K562 (cell line): ENCODE data around the gene STK25. TPM values are rescaled to one million over a fixed set of nuclear protein-coding genes. Genes with fewer than 3 reads are reported as not detected.

ENCODE experiments used
- ATAC-seq: fragments of 200-7000 bp; cut with Tn5 transposase; 3 replicates; pipeline ENCODE4 v1.9.1; 2020; ENCODE audit warnings: moderate library complexity
- BruUV-seq: library from RNA; stranded (reverse); fragments of 400-500 nt; replicated peaks from 2 replicates; lab custom pipeline; 2021; lab: Mats Ljungman, UMichigan
- CTCF ChIA-PET: fragments of 300-600 bp; formaldehyde crosslinking; extraction: SDS; loops from one replicate; lab custom pipeline; 2021; ENCODE audit warnings: low intra/inter-chr PET ratio; lab: Yijun Ruan, JAX
- POLR2A ChIA-PET: fragments of 300-600, 350-650 bp; sonication (Branson Sonifier 250); formaldehyde crosslinking; extraction: SDS; loops from one replicate; lab custom pipeline; 2021; ENCODE audit warnings: antibody characterized with exemption, inconsistent platforms; lab: Yijun Ruan, JAX
- DNase-seq, 4 experiments: peaks; one replicate each; pipeline versions ENCODE4 v3.0.0 to v3.0.0-alpha.2; 2011 to 2018; ENCODE audit warnings: low spot score in 3 of 4, mixed read lengths in 3 of 4; ENCODE audit errors: extremely low read depth in 1 of 4
- FAIRE-seq: peaks from 2 replicates; lab custom pipeline; 2011; peaks lifted over from hg19 to GRCh38; lab: Jason Lieb, UNC
- H2AFZ ChIP-seq: 2 replicates; pipeline ENCODE4 v1.6.0; 2011; ENCODE audit warnings: low read depth, low read length, control low read depth, inconsistent platforms
- H3K27ac ChIP-seq: fragments of 200-600 bp; 3 replicates; pipeline ENCODE4 v1.8.0; 2011; ENCODE audit warnings: low read depth, mild to moderate bottlenecking, control low read depth, inconsistent platforms, low read length, moderate library complexity, mixed read lengths; ENCODE audit errors: extremely low read depth
- H3K27me3 ChIP-seq, 2 experiments: fragments of 300-600 bp in 1 of 2; 2 replicates in 1 of 2; 3 replicates in 1 of 2; pipeline versions ENCODE4 v1.6.0 to v1.8.0; 2011; ENCODE audit warnings: inconsistent platforms in 2 of 2, low read length in 2 of 2, mild to moderate bottlenecking in 1 of 2, mixed read lengths in 1 of 2, moderate library complexity in 1 of 2; ENCODE audit not compliant: control insufficient read depth in 2 of 2, insufficient read depth in 2 of 2
- H3K36me3 ChIP-seq: fragments of 300-600 bp; 3 replicates; pipeline ENCODE4 v1.8.0; 2011; ENCODE audit warnings: mild to moderate bottlenecking, low read length, inconsistent platforms; ENCODE audit not compliant: control insufficient read depth, insufficient read depth
- H3K4me1 ChIP-seq, 2 experiments: fragments of 200-600 bp in 1 of 2; replicated peaks in 1 of 2; 2 replicates in 1 of 2; 3 replicates in 1 of 2; pipeline versions ENCODE4 v1.5.1 to v1.8.0; 2011; ENCODE audit warnings: inconsistent platforms in 2 of 2, low read length in 2 of 2, mild to moderate bottlenecking in 1 of 2, mixed read lengths in 1 of 2, moderate library complexity in 1 of 2; ENCODE audit not compliant: control insufficient read depth in 2 of 2, insufficient read depth in 2 of 2
- H3K4me2 ChIP-seq: 2 replicates; pipeline ENCODE4 v1.6.1; 2011; ENCODE audit warnings: low read length, control low read depth, inconsistent platforms, mixed read lengths; ENCODE audit not compliant: insufficient read depth
- H3K4me3 ChIP-seq: fragments of 200-600 bp; sonication (generic), shearing (Covaris generic); 2 replicates; pipeline ENCODE4 v1.5.1; 2016; ENCODE audit warnings: control low read depth, inconsistent platforms
- H3K79me2 ChIP-seq: fragments of 200-600 bp; 3 replicates; pipeline ENCODE4 v1.8.0; 2011; ENCODE audit warnings: low read length, inconsistent platforms; ENCODE audit not compliant: control insufficient read depth, insufficient read depth
- H3K9ac ChIP-seq, 2 experiments: 2 replicates each; pipeline versions ENCODE4 v1.6.0 to v1.6.1; 2011; ENCODE audit warnings: low read depth in 2 of 2, low read length in 2 of 2, control low read depth in 1 of 2, inconsistent platforms in 1 of 2, mild to moderate bottlenecking in 1 of 2, mixed read lengths in 1 of 2; ENCODE audit not compliant: insufficient read depth in 1 of 2
- H3K9me1 ChIP-seq: one replicate; pipeline ENCODE4 v1.6.0; 2011; ENCODE audit warnings: inconsistent platforms, mild to moderate bottlenecking, low read length, moderate library complexity; ENCODE audit not compliant: control insufficient read depth, insufficient read depth
- H3K9me3 ChIP-seq: replicated peaks from 2 replicates; pipeline ENCODE4 v1.5.1; 2011; ENCODE audit warnings: low read depth, low read length, inconsistent platforms; ENCODE audit not compliant: control insufficient read depth, insufficient read depth
- H4K20me1 ChIP-seq: replicated peaks from 2 replicates; pipeline ENCODE4 v1.6.1; 2011; ENCODE audit warnings: low read length, inconsistent platforms, mixed read lengths; ENCODE audit not compliant: control insufficient read depth, insufficient read depth
- CAMTA2 ChIP-seq: fragments of 250-450 bp; sonication (Bioruptor Pico); conservative IDR thresholded peaks from 2 replicates; pipeline ENCODE4 v1.5.1; 2022
- CBFA2T3 ChIP-seq: fragments of 450-650 bp; IDR thresholded peaks from 2 replicates; pipeline ENCODE4 v1.6.1; 2017
- FOXJ2 ChIP-seq: fragments of 200-800 bp; sonication (Bioruptor generic); IDR thresholded peaks from 2 replicates; pipeline ENCODE4 v1.6.1; 2016; ENCODE audit warnings: missing genetic modification characterization, missing compliant biosample characterization
- GABPA ChIP-seq: fragments of 200-800 bp; sonication (Bioruptor generic); conservative IDR thresholded peaks from 2 replicates; pipeline ENCODE4 v1.6.1; 2016; ENCODE audit warnings: low read depth, missing genetic modification characterization, missing compliant biosample characterization
- GTF2F1 ChIP-seq: IDR thresholded peaks from 2 replicates; pipeline ENCODE4 v1.6.1; 2011; ENCODE audit warnings: low read depth, low read length, improper control_type of control experiment
- HLTF ChIP-seq: fragments of 450-650 bp; IDR thresholded peaks from 2 replicates; pipeline ENCODE4 v1.6.1; 2016
- NFATC3 ChIP-seq: fragments of 450-650 bp; IDR thresholded peaks from 2 replicates; pipeline ENCODE4 v1.6.1; 2017; ENCODE audit warnings: mild to moderate bottlenecking
- NFIX ChIP-seq: fragments of 250-450 bp; sonication (Bioruptor Pico); IDR thresholded peaks from 2 replicates; pipeline ENCODE4 v1.4.0; 2020; ENCODE audit warnings: low read depth, mild to moderate bottlenecking, moderate library complexity
- NR2C2 ChIP-seq, 2 experiments: fragments of 200-800 bp in 1 of 2; sonication (Bioruptor generic) in 1 of 2; sonication (generic) in 1 of 2; formaldehyde crosslinking in 1 of 2; IDR thresholded peaks; 2 replicates each; pipeline versions ENCODE4 v1.6.1 to v1.8.0; 2016 to 2022; ENCODE audit warnings: mild to moderate bottlenecking in 1 of 2, missing compliant biosample characterization in 1 of 2, missing genetic modification characterization in 1 of 2, missing genetic modification reagents in 1 of 2
- POLR3G ChIP-seq: IDR thresholded peaks from 2 replicates; pipeline ENCODE4 v1.6.1; 2011; ENCODE audit not compliant: insufficient read length, insufficient replicate concordance; ENCODE audit errors: extremely low read depth
- SMAD3 ChIP-seq: fragments of 450-650 bp; formaldehyde crosslinking; conservative IDR thresholded peaks from 2 replicates; pipeline ENCODE4 v1.4.0; 2020; ENCODE audit warnings: mild to moderate bottlenecking
- SOX6 ChIP-seq: fragments of 450-650 bp; IDR thresholded peaks from 2 replicates; pipeline ENCODE4 v1.6.1; 2014; ENCODE audit warnings: mild to moderate bottlenecking
- STAG1 ChIP-seq: sonication (generic); formaldehyde crosslinking; IDR thresholded peaks from 2 replicates; pipeline ENCODE4 v1.5.0; 2020; ENCODE audit warnings: missing genetic modification reagents, borderline replicate concordance
- TAF15 ChIP-seq: fragments of 200-400 bp; formaldehyde crosslinking; IDR thresholded peaks from 2 replicates; pipeline ENCODE4 v1.6.1; 2017; ENCODE audit warnings: mild to moderate bottlenecking, low read depth, low read length, moderate library complexity
- ZKSCAN8 ChIP-seq: fragments of 200-800 bp; sonication (Bioruptor generic); IDR thresholded peaks from 2 replicates; pipeline ENCODE4 v1.6.1; 2016; ENCODE audit warnings: missing genetic modification characterization, missing compliant biosample characterization
- ZNF561 ChIP-seq: fragments of 450-650 bp; formaldehyde crosslinking; conservative IDR thresholded peaks from 2 replicates; pipeline ENCODE4 v1.4.0; 2020; ENCODE audit warnings: mild to moderate bottlenecking, moderate library complexity
- WGBS: fragments of 100-300 bp; shearing (Covaris generic); methylation state at CpG from one replicate; pipeline ENCODE4 v1.1.6; 2016; ENCODE audit warnings: low coverage, mixed read lengths; ENCODE audit not compliant: insufficient coverage; ENCODE audit errors: missing lambda C conversion rate; 5-methylcytosine and 5-hydroxymethylcytosine counted together
- in situ Hi-C: fragments of 300-500 bp; cut with MboI; formaldehyde crosslinking; loops from 4 replicates; pipeline ENCODE4 v1.15.0; 2018; ENCODE audit warnings: inconsistent platforms, mixed read lengths
- intact Hi-C: fragments of 100-400 bp; cut with micrococcal nuclease; formaldehyde crosslinking; loops from 2 replicates; pipeline ENCODE4 v1.14.2; 2022
- polyA plus RNA-seq, 8 experiments: library from polyadenylated mRNA; depleted of rRNA in 4 of 8; stranded (reverse) in 5 of 8; unstranded in 3 of 8; fragments of >200 nt; fragmentation: Nextera tagmentation in 2 of 8; fragmentation: Illumina TruSeq in 1 of 8; extraction: Ambion mirVana in 2 of 8; extraction: Trizol in 1 of 8; gene quantifications; 2 replicates each; pipeline versions ENCODE4 v1.2.1 to v1.2.3, GENCODE V29; 2011 to 2014; ENCODE audit warnings: inconsistent platforms in 1 of 8, missing spikeins in 1 of 8
- total RNA-seq, 7 experiments: library from RNA; depleted of rRNA in 6 of 7; stranded (reverse); fragments of >200 nt in 6 of 7; fragmentation: Illumina TruSeq in 2 of 7; extraction: Trizol in 2 of 7; gene quantifications; 2 replicates each; pipeline versions ENCODE4 v1.2.1 to v1.2.3, GENCODE V29; 2011 to 2021; ENCODE audit warnings: low replicate concordance in 1 of 7
- TF ChIP-seq, protein P1 (sequence below): fragments of 250-450 bp; sonication (Bioruptor Pico); IDR thresholded peaks from 2 replicates; pipeline ENCODE4 v1.5.0; 2020; ENCODE audit warnings: mild to moderate bottlenecking, borderline replicate concordance
- TF ChIP-seq, protein P2 (sequence below), 3 experiments: IDR thresholded peaks in 2 of 3; conservative IDR thresholded peaks in 1 of 3; 2 replicates each; pipeline ENCODE4 v1.5.1; 2011 to 2012; ENCODE audit warnings: low read length in 3 of 3, mild to moderate bottlenecking in 3 of 3, control low read depth in 2 of 3, improper control_type of control experiment in 1 of 3, inconsistent platforms in 1 of 3, low read depth in 1 of 3, mixed read lengths in 1 of 3, moderate library complexity in 1 of 3; ENCODE audit not compliant: insufficient read depth in 2 of 3

The STK25 gene
- total and polyA plus RNA-seq, 9 of the 15 experiments (the other 6 are each of a cell fraction or from before 2014, with no cell fraction given) = 5.4 to 177 (median 116) TPM

DNA sequence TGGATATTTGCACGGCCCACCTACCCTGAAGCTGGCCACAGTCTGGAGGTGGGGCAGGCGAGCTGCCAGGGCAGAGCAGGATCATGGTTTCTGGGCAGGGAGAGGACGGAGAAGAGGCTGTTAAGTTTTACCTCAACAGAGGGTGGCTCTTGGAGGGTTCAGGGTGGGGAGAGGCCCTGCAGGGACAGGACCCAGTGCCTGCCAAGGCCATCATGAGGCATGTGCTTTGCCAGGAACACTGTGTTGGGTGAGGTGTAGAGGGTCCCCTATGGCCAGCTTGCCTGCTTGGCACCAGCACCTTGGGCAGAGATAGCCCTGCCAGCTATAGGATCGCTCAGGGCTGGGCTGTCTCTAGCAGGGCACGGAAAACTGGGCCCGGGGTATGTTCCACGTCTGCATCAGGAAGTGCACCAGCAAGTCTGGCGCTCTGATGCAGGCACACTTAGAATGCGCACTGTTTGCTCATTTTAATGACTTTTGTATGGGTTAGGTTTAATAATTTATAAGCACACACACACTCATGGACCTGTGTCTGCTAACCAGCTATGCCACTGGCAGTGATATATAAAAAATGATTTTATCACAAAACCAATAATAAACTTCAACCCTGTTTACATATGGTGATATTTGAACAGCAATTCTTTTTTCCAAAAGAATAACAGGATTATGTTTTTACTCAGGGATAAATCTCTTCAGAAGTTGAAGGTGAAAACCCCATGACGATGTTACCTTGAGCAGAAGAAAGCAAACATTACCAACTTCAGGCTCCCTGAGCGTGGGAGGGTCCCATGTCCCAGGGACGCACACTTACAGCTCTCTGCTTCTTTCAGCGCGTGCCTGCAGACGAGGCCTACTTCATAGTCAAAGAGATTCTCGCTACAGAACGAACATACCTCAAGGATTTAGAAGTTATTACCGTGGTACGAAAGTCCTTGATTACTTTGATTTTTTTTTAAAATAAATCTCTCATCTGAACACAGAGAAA, 46.4 kb downstream of the STK25 start:
- BruUV-seq = no TSS peak
- CTCF ChIA-PET = no interaction called here
- H3K79me2 ChIP-seq = no peaks in the 10 kb centered on the region
- peak overlapping the region in 1 of 2 experiments; percentile 26; a peak in 1 of 4 replicates for H3K9ac ChIP-seq
- no peaks in the 10 kb centered on the region for H3K27me3 ChIP-seq
- no peak overlapping the region for H3K4me3 ChIP-seq
- no peaks in the 10 kb centered on the region for H4K20me1 ChIP-seq
- in situ Hi-C loops (no loop called here), intact Hi-C loops (no loop called here)
- FAIRE-seq (no peak), DNase-seq (no peak), ATAC-seq (no peak)
- no peak overlapping the region for H3K4me2 ChIP-seq
- POLR2A ChIA-PET = no interaction called here
- 66% methylated on average over 16 of the region's 19 CpGs for WGBS
- no peaks in the 10 kb centered on the region for H3K9me1 ChIP-seq
- H3K9me3 ChIP-seq = no peaks in the 10 kb centered on the region
- H3K36me3 ChIP-seq = no peaks in the 10 kb centered on the region
- no peak overlapping the region for H3K27ac ChIP-seq
- H3K4me1 ChIP-seq = peaks cover 0 to 7% of the 10 kb centered on the region in 2 experiments; a peak in 2 of 5 replicates
- H2AFZ ChIP-seq = no peak overlapping the region
- TF ChIP-seq FOXJ2 (tag) (no peak), GTF2F1 (no peak), STAG1 (CRISPR knock-in tag) (no peak), POLR3G (no peak), ZKSCAN8 (no peak), SOX6 (no peak), NFIX (CRISPR knock-in tag) (no peak), GABPA (no peak), NR2C2 (CRISPR knock-in tag; IDR thresholded peaks at IDR 0.05) (no peak), NR2C2 (tag; IDR thresholded peaks at IDR 0.05) (no peak), TAF15 (no peak), ZNF561 (CRISPR knock-in tag) (no peak), NFATC3 (no peak), HLTF (no peak), CBFA2T3 (no peak), SMAD3 (CRISPR knock-in tag) (no peak), CAMTA2 (CRISPR knock-in tag) (no peak)
- TF ChIP-seq, protein P1, sequence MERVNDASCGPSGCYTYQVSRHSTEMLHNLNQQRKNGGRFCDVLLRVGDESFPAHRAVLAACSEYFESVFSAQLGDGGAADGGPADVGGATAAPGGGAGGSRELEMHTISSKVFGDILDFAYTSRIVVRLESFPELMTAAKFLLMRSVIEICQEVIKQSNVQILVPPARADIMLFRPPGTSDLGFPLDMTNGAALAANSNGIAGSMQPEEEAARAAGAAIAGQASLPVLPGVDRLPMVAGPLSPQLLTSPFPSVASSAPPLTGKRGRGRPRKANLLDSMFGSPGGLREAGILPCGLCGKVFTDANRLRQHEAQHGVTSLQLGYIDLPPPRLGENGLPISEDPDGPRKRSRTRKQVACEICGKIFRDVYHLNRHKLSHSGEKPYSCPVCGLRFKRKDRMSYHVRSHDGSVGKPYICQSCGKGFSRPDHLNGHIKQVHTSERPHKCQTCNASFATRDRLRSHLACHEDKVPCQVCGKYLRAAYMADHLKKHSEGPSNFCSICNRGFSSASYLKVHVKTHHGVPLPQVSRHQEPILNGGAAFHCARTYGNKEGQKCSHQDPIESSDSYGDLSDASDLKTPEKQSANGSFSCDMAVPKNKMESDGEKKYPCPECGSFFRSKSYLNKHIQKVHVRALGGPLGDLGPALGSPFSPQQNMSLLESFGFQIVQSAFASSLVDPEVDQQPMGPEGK (CRISPR knock-in tag) = no peak
- TF ChIP-seq, protein P2, sequence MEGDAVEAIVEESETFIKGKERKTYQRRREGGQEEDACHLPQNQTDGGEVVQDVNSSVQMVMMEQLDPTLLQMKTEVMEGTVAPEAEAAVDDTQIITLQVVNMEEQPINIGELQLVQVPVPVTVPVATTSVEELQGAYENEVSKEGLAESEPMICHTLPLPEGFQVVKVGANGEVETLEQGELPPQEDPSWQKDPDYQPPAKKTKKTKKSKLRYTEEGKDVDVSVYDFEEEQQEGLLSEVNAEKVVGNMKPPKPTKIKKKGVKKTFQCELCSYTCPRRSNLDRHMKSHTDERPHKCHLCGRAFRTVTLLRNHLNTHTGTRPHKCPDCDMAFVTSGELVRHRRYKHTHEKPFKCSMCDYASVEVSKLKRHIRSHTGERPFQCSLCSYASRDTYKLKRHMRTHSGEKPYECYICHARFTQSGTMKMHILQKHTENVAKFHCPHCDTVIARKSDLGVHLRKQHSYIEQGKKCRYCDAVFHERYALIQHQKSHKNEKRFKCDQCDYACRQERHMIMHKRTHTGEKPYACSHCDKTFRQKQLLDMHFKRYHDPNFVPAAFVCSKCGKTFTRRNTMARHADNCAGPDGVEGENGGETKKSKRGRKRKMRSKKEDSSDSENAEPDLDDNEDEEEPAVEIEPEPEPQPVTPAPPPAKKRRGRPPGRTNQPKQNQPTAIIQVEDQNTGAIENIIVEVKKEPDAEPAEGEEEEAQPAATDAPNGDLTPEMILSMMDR (IDR thresholded peaks at IDR 0.05 in 2 of 3, conservative IDR thresholded peaks at IDR 0.05 in 1 of 3; ENCODE audit: insufficient read depth in 2 of 3, low read depth in 1 of 3, low read length in 3 of 3) = no peak
